Effector memory CD4-positive, alpha-beta T cell (primary cell): ENCODE measurements around the gene CNDP2.

ENCODE experiments used
- DNase-seq, 3 donors: peaks; one replicate each; pipeline ENCODE4 v3.0.0-alpha.2; 2020
- H3K27ac ChIP-seq: 2 replicates; pipeline ENCODE4 v1.7.0; 2013; ENCODE audit warnings: mild to moderate bottlenecking, low read length, moderate library complexity; ENCODE audit not compliant: insufficient read depth, poor library complexity, severe bottlenecking
- H3K27me3 ChIP-seq: replicated peaks from 2 replicates; pipeline ENCODE4 v1.7.0; 2013; ENCODE audit warnings: mild to moderate bottlenecking, low read length; ENCODE audit not compliant: insufficient read depth, control insufficient read depth, poor library complexity, severe bottlenecking
- H3K36me3 ChIP-seq: 2 replicates; pipeline ENCODE4 v1.7.0; 2013; ENCODE audit warnings: mild to moderate bottlenecking, low read length, moderate library complexity; ENCODE audit not compliant: control insufficient read depth, insufficient read depth
- H3K4me1 ChIP-seq: 2 replicates; pipeline ENCODE4 v1.7.0; 2013; ENCODE audit warnings: low read length, mild to moderate bottlenecking; ENCODE audit not compliant: control insufficient read depth, insufficient read depth, poor library complexity, severe bottlenecking
- H3K4me3 ChIP-seq: 2 replicates; pipeline ENCODE4 v1.7.0; 2013; ENCODE audit warnings: low read length, low read depth, mild to moderate bottlenecking; ENCODE audit not compliant: insufficient read depth, poor library complexity, severe bottlenecking
- H3K9me3 ChIP-seq: 2 replicates; pipeline ENCODE4 v1.7.0; 2013; ENCODE audit warnings: mild to moderate bottlenecking, low read length, moderate library complexity; ENCODE audit not compliant: control insufficient read depth

The CNDP2 gene

GRCh38 chr18:74547860-74548259 lies 51.7 kb downstream of the CNDP2 start:
- no peaks in the 10 kb centered on the region for H3K27me3 ChIP-seq
- no peak overlapping the region for H3K4me3 ChIP-seq
- no peak overlapping the region for H3K27ac ChIP-seq
- H3K36me3 ChIP-seq, result no peaks in the 10 kb centered on the region
- H3K9me3 ChIP-seq, result no peaks in the 10 kb centered on the region
- no peak for DNase-seq
- H3K4me1 ChIP-seq, result no peaks in the 10 kb centered on the region

- Histone ChIP-seq H3K27ac (no peak overlapping the region), H3K27me3 (no peaks in the 10 kb centered on the region), H3K36me3 (no peaks in the 10 kb centered on the region), H3K4me3 (no peak overlapping the region), H3K9me3 (no peaks in the 10 kb centered on the region), H3K4me1 (no peaks in the 10 kb centered on the region)
- no peak for DNase-seq
These were observed 53.5 kb downstream of the CNDP2 start for GRCh38 chr18:74549591-74550104.

GRCh38 chr18:74550886-74551285 lies 54.7 kb downstream of the CNDP2 start:
- no peak for DNase-seq
- Histone ChIP-seq H3K9me3 (no peaks in the 10 kb centered on the region), H3K27ac (no peak overlapping the region), H3K36me3 (no peaks in the 10 kb centered on the region), H3K4me1 (no peaks in the 10 kb centered on the region), H3K4me3 (no peak overlapping the region), H3K27me3 (no peaks in the 10 kb centered on the region)

- DNase-seq, result no peak
- no peaks in the 10 kb centered on the region for H3K36me3 ChIP-seq
These were observed 55.3 kb downstream of the CNDP2 start for GRCh38 chr18:74551452-74551851.

GRCh38 chr18:74551936-74552555 lies 55.9 kb downstream of the CNDP2 start:
- no peaks in the 10 kb centered on the region for H3K36me3 ChIP-seq
- no peak overlapping the region for H3K4me3 ChIP-seq
- no peaks in the 10 kb centered on the region for H3K9me3 ChIP-seq
- H3K27ac ChIP-seq, result no peak overlapping the region
- no peaks in the 10 kb centered on the region for H3K4me1 ChIP-seq
- no peaks in the 10 kb centered on the region for H3K27me3 ChIP-seq
- DNase-seq, result peak; percentile 39 to 63 (median 43)

More at GRCh38 chr18:74551452-74551851, 55.3 kb downstream of the CNDP2 start:
- Histone ChIP-seq H3K4me1 (no peaks in the 10 kb centered on the region), H3K4me3 (no peak overlapping the region), H3K27me3 (no peaks in the 10 kb centered on the region), H3K27ac (no peak overlapping the region), H3K9me3 (no peaks in the 10 kb centered on the region)

- no peaks in the 10 kb centered on the region for H3K4me1 ChIP-seq
- DNase-seq, result no peak
These were observed 60.0 kb downstream of the CNDP2 start for GRCh38 chr18:74556126-74556525.

GRCh38 chr18:74558096-74558495 lies 61.9 kb downstream of the CNDP2 start:
- no peak overlapping the region for H3K27ac ChIP-seq
- H3K4me3 ChIP-seq, result no peak overlapping the region
- no peaks in the 10 kb centered on the region for H3K9me3 ChIP-seq
- DNase-seq, result no peak
- H3K4me1 ChIP-seq, result no peaks in the 10 kb centered on the region
- no peaks in the 10 kb centered on the region for H3K36me3 ChIP-seq
- H3K27me3 ChIP-seq, result no peaks in the 10 kb centered on the region

More at GRCh38 chr18:74556126-74556525, 60.0 kb downstream of the CNDP2 start:
- no peaks in the 10 kb centered on the region for H3K9me3 ChIP-seq
- H3K27me3 ChIP-seq, result no peaks in the 10 kb centered on the region
- no peak overlapping the region for H3K27ac ChIP-seq
- H3K36me3 ChIP-seq, result no peaks in the 10 kb centered on the region
- no peak overlapping the region for H3K4me3 ChIP-seq

- no peak for DNase-seq
- H3K36me3 ChIP-seq, result no peaks in the 10 kb centered on the region
- H3K27ac ChIP-seq, result no peak overlapping the region
- H3K4me1 ChIP-seq, result no peaks in the 10 kb centered on the region
- H3K4me3 ChIP-seq, result no peak overlapping the region
- no peaks in the 10 kb centered on the region for H3K9me3 ChIP-seq
- H3K27me3 ChIP-seq, result no peaks in the 10 kb centered on the region
These were observed 66.1 kb downstream of the CNDP2 start for GRCh38 chr18:74562131-74562730.

GRCh38 chr18:74562775-74563174 lies 66.6 kb downstream of the CNDP2 start:
- Histone ChIP-seq H3K27me3 (peaks cover under 1% of the 10 kb centered on the region), H3K4me1 (no peaks in the 10 kb centered on the region), H3K4me3 (no peak overlapping the region), H3K27ac (no peak overlapping the region), H3K36me3 (no peaks in the 10 kb centered on the region), H3K9me3 (no peaks in the 10 kb centered on the region)
- no peak for DNase-seq

GRCh38 chr18:74563999-74564398 lies 67.8 kb downstream of the CNDP2 start:
- no peaks in the 10 kb centered on the region for H3K4me1 ChIP-seq
- no peak overlapping the region for H3K4me3 ChIP-seq
- H3K27me3 ChIP-seq, result peaks cover 4% of the 10 kb centered on the region
- DNase-seq, result no peak
- no peak overlapping the region for H3K27ac ChIP-seq
- no peaks in the 10 kb centered on the region for H3K9me3 ChIP-seq
- H3K36me3 ChIP-seq, result no peaks in the 10 kb centered on the region
